K562 (cell line): ENCODE data around the gene RUNX1.

Experiments
- CTCF ChIP-seq, 3 experiments: IDR thresholded peaks in 2 of 3; conservative IDR thresholded peaks in 1 of 3; 2 replicates each; pipeline ENCODE4 v1.5.1; 2011 to 2012; ENCODE audit warnings: low read length in 3 of 3, mild to moderate bottlenecking in 3 of 3, control low read depth in 2 of 3, improper control_type of control experiment in 1 of 3, inconsistent platforms in 1 of 3, low read depth in 1 of 3, mixed read lengths in 1 of 3, moderate library complexity in 1 of 3; ENCODE audit not compliant: insufficient read depth in 2 of 3
- RAD51 ChIP-seq: fragments of 450-650 bp; IDR thresholded peaks from 2 replicates; pipeline ENCODE4 v1.7.1; 2016; ENCODE audit warnings: low read depth, mild to moderate bottlenecking, borderline replicate concordance
- RCOR1 ChIP-seq, 2 experiments: IDR thresholded peaks; 2 replicates each; pipeline ENCODE4 v1.6.1; 2012; ENCODE audit warnings: low read depth in 2 of 2, low read length in 2 of 2, borderline replicate concordance in 1 of 2, improper control_type of control experiment in 1 of 2
- YY1 ChIP-seq, 3 experiments: IDR thresholded peaks; 2 replicates each; pipeline ENCODE4 v1.6.1; 2011; ENCODE audit warnings: low read length in 2 of 3, mild to moderate bottlenecking in 2 of 3, moderate library complexity in 2 of 3, borderline replicate concordance in 1 of 3, control low read depth in 1 of 3, low read depth in 1 of 3; ENCODE audit not compliant: insufficient read depth in 3 of 3, insufficient replicate concordance in 2 of 3, control insufficient read depth in 1 of 3, insufficient read length in 1 of 3; ENCODE audit errors: extremely low read depth in 1 of 3
- ZBTB8A ChIP-seq: fragments of 450-650 bp; IDR thresholded peaks from 2 replicates; pipeline ENCODE4 v1.6.1; 2018; ENCODE audit warnings: mild to moderate bottlenecking, moderate library complexity; ENCODE audit not compliant: partially characterized antibody

GRCh38 chr21:34795175-34795547 is 253.9 kb downstream of the RUNX1 start:
- TF ChIP-seq RCOR1 (IDR thresholded peaks at IDR 0.05; ENCODE audit: borderline replicate concordance in 1 of 2, low read depth in 2 of 2, low read length in 2 of 2) = no peak
- TF ChIP-seq CTCF (IDR thresholded peaks at IDR 0.05 in 2 of 3, conservative IDR thresholded peaks at IDR 0.05 in 1 of 3; ENCODE audit: insufficient read depth in 2 of 3, low read depth in 1 of 3, low read length in 3 of 3) = no peak
- no peak for TF ChIP-seq RAD51
- TF ChIP-seq YY1 (IDR thresholded peaks at IDR 0.05; ENCODE audit: borderline replicate concordance in 1 of 3, control insufficient read depth in 1 of 3, extremely low read depth in 1 of 3, insufficient read depth in 3 of 3, insufficient read length in 1 of 3, insufficient replicate concordance in 2 of 3, low read depth in 1 of 3, low read length in 2 of 3) = no peak
- TF ChIP-seq ZBTB8A = no peak
